H1 (cell line): ENCODE measurements around the gene WNT11. TPM values are rescaled to one million over a fixed set of nuclear protein-coding genes. Genes with fewer than 3 reads are reported as not detected.

Experiments used
- CTCF ChIA-PET: fragments of 300-600 bp; sonication (Branson Sonifier 250); formaldehyde crosslinking; loops from one replicate; lab custom pipeline; 2021; ENCODE audit not compliant: partially characterized antibody; lab: Charles Lee
- POLR2A ChIA-PET: fragments of 300-600 bp; sonication (Branson Sonifier 250); formaldehyde crosslinking; loops from one replicate; lab custom pipeline; 2021; ENCODE audit warnings: inconsistent platforms; ENCODE audit not compliant: partially characterized antibody; lab: Charles Lee
- DNase-seq, 2 experiments: peaks; one replicate each; pipeline versions ENCODE4 v3.0.0 to v3.0.0-alpha.2; 2010 to 2022; ENCODE audit warnings: low spot score in 2 of 2, low read depth in 1 of 2, mixed read lengths in 1 of 2
- FAIRE-seq: peaks from 2 replicates; lab custom pipeline; 2011; peaks lifted over from hg19 to GRCh38; lab: Jason Lieb, UNC
- H2AFZ ChIP-seq: 2 replicates; pipeline ENCODE4 v1.8.1; 2012; ENCODE audit warnings: low read length, inconsistent platforms
- H2AK5ac ChIP-seq: 2 replicates; pipeline ENCODE4 v1.6.1; 2013; ENCODE audit warnings: low read depth, low read length
- H2BK120ac ChIP-seq: replicated peaks from 2 replicates; pipeline ENCODE3; 2013; ENCODE audit warnings: low read depth, low read length, inconsistent platforms
- H2BK12ac ChIP-seq: 2 replicates; pipeline ENCODE4 v1.6.1; 2013; ENCODE audit warnings: low read depth, low read length
- H2BK15ac ChIP-seq: 2 replicates; pipeline ENCODE4 v1.6.1; 2013; ENCODE audit warnings: low read length
- H2BK20ac ChIP-seq: 2 replicates; pipeline ENCODE4 v1.6.1; 2013; ENCODE audit warnings: low read length
- H2BK5ac ChIP-seq: 2 replicates; pipeline ENCODE4 v1.6.1; 2013; ENCODE audit warnings: low read depth, low read length
- H3K14ac ChIP-seq: 2 replicates; pipeline ENCODE4 v1.6.1; 2013; ENCODE audit warnings: inconsistent platforms; ENCODE audit not compliant: insufficient read length
- H3K18ac ChIP-seq: 2 replicates; pipeline ENCODE4 v1.6.1; 2013; ENCODE audit warnings: low read length; ENCODE audit errors: extremely low read depth
- H3K23ac ChIP-seq: 2 replicates; pipeline ENCODE4 v1.6.1; 2013; ENCODE audit warnings: inconsistent platforms; ENCODE audit not compliant: insufficient read length
- H3K23me2 ChIP-seq: 2 replicates; pipeline ENCODE4 v1.6.1; 2013; ENCODE audit warnings: low read depth, low read length
- H3K27ac ChIP-seq: 2 replicates; pipeline ENCODE4 v1.6.1; 2011; ENCODE audit warnings: low read depth, low read length, inconsistent platforms
- H3K27me3 ChIP-seq, 4 experiments: replicated peaks in 1 of 4; 1 replicate in 1 of 4; 2 replicates in 3 of 4; pipeline versions ENCODE4 v1.6.1 to v1.8.1; 2011 to 2013; ENCODE audit warnings: low read length in 3 of 4, mild to moderate bottlenecking in 3 of 4, inconsistent platforms in 2 of 4, mixed read lengths in 2 of 4, moderate library complexity in 1 of 4; ENCODE audit not compliant: control insufficient read depth in 3 of 4, insufficient read depth in 3 of 4; ENCODE audit errors: extremely low read depth in 1 of 4
- H3K36me3 ChIP-seq, 4 experiments: 2 replicates each; pipeline versions ENCODE4 v1.6.1 to v1.8.1; 2011 to 2013; ENCODE audit warnings: mild to moderate bottlenecking in 4 of 4, low read length in 3 of 4, moderate library complexity in 2 of 4, control low read depth in 1 of 4, inconsistent platforms in 1 of 4; ENCODE audit not compliant: insufficient read depth in 4 of 4, control insufficient read depth in 2 of 4
- H3K4ac ChIP-seq: replicated peaks from 2 replicates; pipeline ENCODE3; 2013; ENCODE audit warnings: low read length, low read depth, mixed read lengths, inconsistent platforms; ENCODE audit not compliant: insufficient read length
- H3K4me1 ChIP-seq, 4 experiments: replicated peaks in 1 of 4; 1 replicate in 1 of 4; 2 replicates in 3 of 4; pipeline versions ENCODE4 v1.6.1 to v1.8.1; 2011 to 2013; ENCODE audit warnings: low read length in 3 of 4, inconsistent platforms in 2 of 4, mixed read lengths in 1 of 4; ENCODE audit not compliant: insufficient read depth in 4 of 4, control insufficient read depth in 3 of 4
- H3K4me2 ChIP-seq, 2 experiments: 2 replicates each; pipeline versions ENCODE4 v1.6.1 to v1.8.1; 2011 to 2013; ENCODE audit warnings: low read depth in 2 of 2, low read length in 2 of 2, control low read depth in 1 of 2, inconsistent platforms in 1 of 2, mild to moderate bottlenecking in 1 of 2; ENCODE audit not compliant: insufficient read depth in 1 of 2
- H3K4me3 ChIP-seq, 4 experiments: fragments of 200-600, 300-600 bp in 1 of 4; sonication (generic), shearing (Covaris generic), sonication (Bioruptor Twin) in 1 of 4; 2 replicates each; pipeline versions ENCODE4 v1.5.1 to v1.8.1; 2011 to 2016; ENCODE audit warnings: low read length in 4 of 4, low read depth in 3 of 4, control low read depth in 2 of 4, inconsistent platforms in 2 of 4, mild to moderate bottlenecking in 2 of 4, mixed read lengths in 1 of 4, moderate library complexity in 1 of 4; ENCODE audit not compliant: insufficient read depth in 2 of 4; ENCODE audit errors: extremely low read depth in 1 of 4
- H3K56ac ChIP-seq: replicated peaks from 2 replicates; pipeline ENCODE3; 2013; ENCODE audit warnings: low read depth, mild to moderate bottlenecking, mixed read lengths, low read length, inconsistent platforms; ENCODE audit not compliant: insufficient read length
- H3K79me1 ChIP-seq: 2 replicates; pipeline ENCODE4 v1.6.1; 2013; ENCODE audit warnings: low read depth, low read length, control low read depth
- H3K79me2 ChIP-seq, 2 experiments: 2 replicates each; pipeline versions ENCODE4 v1.6.1 to v1.8.1; 2012 to 2013; ENCODE audit warnings: low read length in 2 of 2, mild to moderate bottlenecking in 2 of 2, inconsistent platforms in 1 of 2; ENCODE audit not compliant: insufficient read depth in 2 of 2, control insufficient read depth in 1 of 2
- H3K9ac ChIP-seq, 4 experiments: replicated peaks in 1 of 4; 1 replicate in 1 of 4; 2 replicates in 3 of 4; pipeline versions ENCODE4 v1.6.1 to v1.8.1; 2011 to 2013; ENCODE audit warnings: low read depth in 3 of 4, low read length in 3 of 4, control low read depth in 2 of 4, mild to moderate bottlenecking in 2 of 4, moderate library complexity in 2 of 4, inconsistent platforms in 1 of 4; ENCODE audit errors: extremely low read depth in 1 of 4
- H3K9me3 ChIP-seq, 2 experiments: 2 replicates each; pipeline versions ENCODE4 v1.6.1 to v1.8.1; 2012 to 2013; ENCODE audit warnings: mild to moderate bottlenecking in 2 of 2, moderate library complexity in 2 of 2, control low read depth in 1 of 2, inconsistent platforms in 1 of 2, low read depth in 1 of 2, low read length in 1 of 2, mixed read lengths in 1 of 2; ENCODE audit not compliant: insufficient read depth in 2 of 2
- H4K20me1 ChIP-seq, 2 experiments: replicated peaks in 1 of 2; 2 replicates each; pipeline versions ENCODE3 to v1.8.1; 2011 to 2013; ENCODE audit warnings: inconsistent platforms in 2 of 2, low read length in 2 of 2, mild to moderate bottlenecking in 1 of 2; ENCODE audit not compliant: insufficient read depth in 2 of 2, control insufficient read depth in 1 of 2
- H4K5ac ChIP-seq: 2 replicates; pipeline ENCODE4 v1.6.1; 2013; ENCODE audit warnings: low read length, low read depth, mixed read lengths, inconsistent platforms; ENCODE audit not compliant: insufficient read length
- H4K8ac ChIP-seq: 2 replicates; pipeline ENCODE4 v1.8.0; 2013; ENCODE audit warnings: mild to moderate bottlenecking, moderate library complexity, low read length, inconsistent platforms; ENCODE audit not compliant: insufficient read depth; ENCODE audit errors: extremely low read depth
- H4K91ac ChIP-seq: replicated peaks from 2 replicates; pipeline ENCODE3; 2013; ENCODE audit warnings: low read length, mixed read lengths, inconsistent platforms; ENCODE audit not compliant: insufficient read length
- RNF2 ChIP-seq: fragments of 200-900, 300-1000 bp; sonication (generic); IDR thresholded peaks from 2 replicates; pipeline ENCODE4 v1.7.1; 2016; ENCODE audit warnings: borderline replicate concordance, low read depth, mild to moderate bottlenecking, antibody characterized with exemption, low read length; ENCODE audit not compliant: poor library complexity, severe bottlenecking; ENCODE audit errors: missing control alignments
- WGBS, 2 experiments: shearing (Covaris generic) in 1 of 2; methylation state at CpG; one replicate each; pipeline versions ENCODE4 v1.1.6 to v1.1.7; 2013 to 2015; ENCODE audit warnings: low lambda C conversion rate in 2 of 2, mixed read lengths in 2 of 2, inconsistent platforms in 1 of 2, low coverage in 1 of 2, missing lambda C conversion rate in 1 of 2; ENCODE audit not compliant: insufficient replicate concordance in 2 of 2, insufficient coverage in 1 of 2, insufficient read length in 1 of 2; ENCODE audit errors: extremely low coverage in 1 of 2, missing lambda C conversion rate in 1 of 2; 5-methylcytosine and 5-hydroxymethylcytosine counted together
- polyA plus RNA-seq, 7 experiments: library from polyadenylated mRNA; depleted of rRNA in 3 of 7; stranded (reverse) in 5 of 7; unstranded in 2 of 7; fragments of >200 nt in 5 of 7; fragments of 200-250 nt in 2 of 7; gene quantifications; 1 replicate in 5 of 7; 2 replicates in 1 of 7; 4 replicates in 1 of 7; pipeline versions ENCODE4 v1.2.1 to v1.2.3, GENCODE V29; 2011 to 2013; ENCODE audit warnings: missing spikeins in 2 of 7, mixed read lengths in 2 of 7
- total RNA-seq: library from RNA; stranded (reverse); fragmentation: NEBNext Ultra II Directional; extraction: Animal tissue kit (Norgen Biotek cat#: 25700); gene quantifications from 2 replicates; pipeline ENCODE4 v1.2.1, GENCODE V29; 2021

Gene WNT11
- total and polyA plus RNA-seq, 2 of the 8 experiments (the other 6 are each of a cell fraction or from before 2014, with no cell fraction given), result 0.11 to 0.45 TPM

DNA sequence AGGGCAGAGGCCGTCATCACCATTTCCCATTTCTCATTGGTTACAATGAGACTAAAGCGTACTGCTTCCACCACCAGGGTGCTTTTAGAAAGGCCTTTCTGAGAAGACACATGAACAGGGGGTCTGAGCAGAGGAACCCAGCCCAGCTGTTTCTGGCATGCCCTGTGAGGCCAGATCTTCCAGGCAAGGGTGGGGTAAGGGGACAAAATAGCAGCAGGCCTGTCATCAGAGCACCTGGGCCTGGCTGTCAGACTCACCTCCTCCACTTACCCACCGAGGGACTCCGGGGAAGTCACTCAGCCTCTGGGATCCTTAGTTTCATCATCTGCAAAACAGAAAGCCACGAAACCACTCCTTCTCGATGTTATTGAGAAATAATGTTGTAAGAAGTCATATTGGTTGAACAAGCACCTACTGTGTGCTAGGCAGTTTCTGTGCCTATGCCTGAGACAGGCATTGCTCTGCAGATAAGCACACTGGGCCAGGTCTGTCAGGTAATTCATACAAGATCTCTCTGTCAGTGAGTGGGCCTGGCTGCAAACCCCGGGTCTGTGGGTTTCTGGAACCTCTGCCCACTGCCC, 8.8 kb upstream of the WNT11 start:
- H3K4me3 ChIP-seq, result no peak overlapping the region
- H3K27ac ChIP-seq, result no peak overlapping the region
- no peak overlapping the region for H3K14ac ChIP-seq
- no peak overlapping the region for H4K5ac ChIP-seq
- no peak for TF ChIP-seq RNF2
- 80% methylated on average over 7 of the region's 7 CpGs; no CpG with 5 or more reads in 1 of the 2 experiments for WGBS, 2 experiments
- no peak overlapping the region for H2BK120ac ChIP-seq
- peaks cover 21 to 35% (median 28%) of the 10 kb centered on the region in 4 experiments for H3K27me3 ChIP-seq
- H2BK12ac ChIP-seq, result no peak overlapping the region
- H3K4ac ChIP-seq, result no peak overlapping the region
- H2AK5ac ChIP-seq, result no peak overlapping the region
- H2BK5ac ChIP-seq, result no peak overlapping the region
- no peak overlapping the region for H3K4me2 ChIP-seq
- no peak overlapping the region for H2AFZ ChIP-seq
- POLR2A ChIA-PET, result no interaction called here
- no peak overlapping the region for H2BK20ac ChIP-seq
- no peaks in the 10 kb centered on the region for H3K79me1 ChIP-seq
- H3K9ac ChIP-seq, result no peak overlapping the region
- no peaks in the 10 kb centered on the region; a peak in 1 of 4 replicates for H3K9me3 ChIP-seq
- no peak overlapping the region for H3K18ac ChIP-seq
- peaks cover 0 to 7% of the 10 kb centered on the region in 2 experiments for H4K20me1 ChIP-seq
- no peak overlapping the region for H3K23ac ChIP-seq
- H3K4me1 ChIP-seq, result peaks cover 5 to 27% (median 8%) of the 10 kb centered on the region in 4 experiments
- peaks cover 3% of the 10 kb centered on the region; the same call in 1 of the 2 replicates for H3K23me2 ChIP-seq
- no peak overlapping the region for H3K56ac ChIP-seq
- H4K91ac ChIP-seq, result no peak overlapping the region
- DNase-seq, result no peak
- no peak for FAIRE-seq
- no peaks in the 10 kb centered on the region for H3K79me2 ChIP-seq
- H2BK15ac ChIP-seq, result no peak overlapping the region
- H3K36me3 ChIP-seq, result peaks cover 0 to 9% (median 0%) of the 10 kb centered on the region in 4 experiments; a peak in 1 of 8 replicates
- CTCF ChIA-PET, result interaction anchor here (0.9 to 6.8 kb wide), 2 partner anchors 7 to 104 kb away, joined by 4 to 45 read pairs; no protein-coding TSS in a partner anchor
- no peak overlapping the region for H4K8ac ChIP-seq
